CD4-positive, CD25-positive, alpha-beta regulatory T cell (primary cell): ENCODE data around the gene MMEL1. TPM values are rescaled to one million over a fixed set of nuclear protein-coding genes. Genes with fewer than 3 reads are reported as not detected.
A peak's percentile ranks its signal among the peaks of the same experiment; 100 is the strongest.
"Not testable (repeated sequence)": the region's sequence is repeated elsewhere in the genome, so short reads cannot be mapped to it uniquely, and the experiment has no call there.

ENCODE experiments used
- ATAC-seq, 2 donors: fragments of 150-1000 bp; cut with Tn5 transposase; one replicate each; pipeline ENCODE4 v1.10.0; 2021; ENCODE audit warnings: low read depth in 2 of 2, moderate number of reproducible peaks in 2 of 2, moderate library complexity in 1 of 2
- DNase-seq, 3 donors: peaks; one replicate each; pipeline versions ENCODE4 v3.0.0 to v3.0.0-alpha.2; 2012 to 2022; ENCODE audit warnings: mixed read lengths in 1 of 3
- H3K27ac ChIP-seq: one replicate; pipeline ENCODE4 v1.7.0; 2013; ENCODE audit warnings: mild to moderate bottlenecking, low read length; ENCODE audit not compliant: insufficient read depth, poor library complexity, severe bottlenecking
- H3K27me3 ChIP-seq: one replicate; pipeline ENCODE4 v1.7.0; 2013; ENCODE audit warnings: low read length; ENCODE audit not compliant: control insufficient read depth, insufficient read depth
- H3K36me3 ChIP-seq: one replicate; pipeline ENCODE4 v1.7.0; 2013; ENCODE audit warnings: mild to moderate bottlenecking, low read length, moderate library complexity; ENCODE audit not compliant: control insufficient read depth, insufficient read depth
- H3K4me1 ChIP-seq: 2 replicates; pipeline ENCODE4 v1.7.0; 2013; ENCODE audit warnings: mild to moderate bottlenecking, low read length; ENCODE audit not compliant: insufficient read depth, control insufficient read depth, poor library complexity, severe bottlenecking
- H3K4me3 ChIP-seq: one replicate; pipeline ENCODE4 v1.7.0; 2013; ENCODE audit warnings: low read depth, mild to moderate bottlenecking, low read length, moderate library complexity
- H3K9me3 ChIP-seq, 2 experiments: 1 replicate in 1 of 2; 2 replicates in 1 of 2; pipeline ENCODE4 v1.7.0; 2013; ENCODE audit warnings: low read length in 2 of 2, mild to moderate bottlenecking in 1 of 2, moderate library complexity in 1 of 2; ENCODE audit not compliant: control insufficient read depth in 2 of 2
- H3K27ac Mint-ChIP-seq, 3 donors: one replicate each; pipeline ENCODE4 v1.8.0; 2020 to 2022; ENCODE audit warnings: mild to moderate bottlenecking in 3 of 3, mixed read lengths in 3 of 3, moderate library complexity in 2 of 3
- H3K27me3 Mint-ChIP-seq: one replicate; pipeline ENCODE4 v1.8.0; 2022; ENCODE audit warnings: mild to moderate bottlenecking, mixed read lengths
- H3K36me3 Mint-ChIP-seq: one replicate; pipeline ENCODE4 v1.8.0; 2020; ENCODE audit warnings: mixed read lengths
- H3K4me1 Mint-ChIP-seq, 4 donors: one replicate each; pipeline ENCODE4 v1.8.0; 2020 to 2022; ENCODE audit warnings: mixed read lengths in 4 of 4, mild to moderate bottlenecking in 1 of 4
- H3K4me3 Mint-ChIP-seq, 4 donors: one replicate each; pipeline ENCODE4 v1.8.0; 2020 to 2022; ENCODE audit warnings: mild to moderate bottlenecking in 4 of 4, mixed read lengths in 4 of 4, moderate library complexity in 3 of 4
- H3K9me3 Mint-ChIP-seq, 7 donors: one replicate each; pipeline ENCODE4 v1.8.0; 2020 to 2022; ENCODE audit warnings: mixed read lengths in 7 of 7, mild to moderate bottlenecking in 3 of 7, moderate library complexity in 2 of 7
- polyA plus RNA-seq, 4 donors: library from polyadenylated mRNA; unstranded; fragments of 300-500 nt; fragmentation: Illumina TruSeq; gene quantifications; one replicate each; pipeline ENCODE4 v1.2.3, GENCODE V29; 2021
- total RNA-seq: library from RNA; stranded (reverse); gene quantifications from one replicate; pipeline ENCODE4 v1.2.3, GENCODE V29; 2022

The MMEL1 gene
- total and polyA plus RNA-seq, 5 donors from 2014 or later = 0.79 to 18.1 (median 15.2) TPM

- Mint-ChIP-seq H3K36me3 (peaks cover 4% of the 10 kb centered on the region), H3K27ac (peak overlapping the region; percentile 93 to 99 (median 98)), H3K9me3 (peaks cover 0 to 3% (median 0%) of the 10 kb centered on the region in 7 donors), H3K4me1 (peaks cover 20 to 67% (median 50%) of the 10 kb centered on the region in 4 donors), H3K27me3 (no peaks in the 10 kb centered on the region), H3K4me3 (peak overlapping the region; percentile 90 to 97 (median 94))
- Histone ChIP-seq H3K9me3 (no peaks in the 10 kb centered on the region), H3K36me3 (no peaks in the 10 kb centered on the region), H3K27ac (peak overlapping the region; percentile 98), H3K4me1 (peaks cover 74% of the 10 kb centered on the region), H3K27me3 (no peaks in the 10 kb centered on the region), H3K4me3 (peak overlapping the region; percentile 61)
- peak; percentile 14 to 20 for ATAC-seq
- DNase-seq = peak; percentile 52 to 81 (median 68)
These were observed 48.9 kb downstream of the MMEL1 start for GRCh38 chr1:2583871-2584351.

- peak overlapping the region; percentile 61 for H3K4me3 ChIP-seq
- Mint-ChIP-seq H3K27me3 (no peaks in the 10 kb centered on the region), H3K4me1 (peaks cover 25 to 72% (median 55%) of the 10 kb centered on the region in 4 donors), H3K9me3 (peaks cover 0 to 3% (median 0%) of the 10 kb centered on the region in 7 donors), H3K36me3 (peaks cover 4% of the 10 kb centered on the region), H3K27ac (peak overlapping the region; percentile 93 to 99 (median 98)), H3K4me3 (peak overlapping the region; percentile 90 to 97 (median 94))
- DNase-seq = peak in 2 of 3 donors; percentile 20 to 38
- H3K4me1 ChIP-seq = peaks cover 80% of the 10 kb centered on the region
- H3K36me3 ChIP-seq = no peaks in the 10 kb centered on the region
- H3K9me3 ChIP-seq = no peaks in the 10 kb centered on the region
- no peaks in the 10 kb centered on the region for H3K27me3 ChIP-seq
- ATAC-seq = no peak
- H3K27ac ChIP-seq = peak overlapping the region; percentile 98
These were observed 49.5 kb downstream of the MMEL1 start for GRCh38 chr1:2583331-2583791.

- DNase-seq (no peak), ATAC-seq (no peak)
- H3K27me3 Mint-ChIP-seq = no peaks in the 10 kb centered on the region
- H3K9me3 Mint-ChIP-seq = peaks cover 0 to 3% (median 0%) of the 10 kb centered on the region in 7 donors
- Histone ChIP-seq H3K27me3 (no peaks in the 10 kb centered on the region), H3K9me3 (no peaks in the 10 kb centered on the region), H3K27ac (peak overlapping the region; percentile 98), H3K4me3 (no peak overlapping the region), H3K36me3 (no peaks in the 10 kb centered on the region), H3K4me1 (peaks cover 82% of the 10 kb centered on the region)
- peak overlapping the region; percentile 58 to 70 (median 60) for H3K4me3 Mint-ChIP-seq
- peaks cover 25 to 78% (median 60%) of the 10 kb centered on the region in 4 donors for H3K4me1 Mint-ChIP-seq
- peaks cover 4% of the 10 kb centered on the region for H3K36me3 Mint-ChIP-seq
- H3K27ac Mint-ChIP-seq = peak overlapping the region; percentile 91 to 98 (median 93)
These were observed 50.4 kb downstream of the MMEL1 start for GRCh38 chr1:2582391-2582790.

- Histone ChIP-seq H3K36me3 (no peaks in the 10 kb centered on the region), H3K27me3 (no peaks in the 10 kb centered on the region), H3K4me3 (no peak overlapping the region), H3K27ac (peak overlapping the region; percentile 47), H3K9me3 (no peaks in the 10 kb centered on the region), H3K4me1 (peaks cover 92% of the 10 kb centered on the region)
- Mint-ChIP-seq H3K36me3 (peaks cover 4% of the 10 kb centered on the region), H3K27me3 (no peaks in the 10 kb centered on the region), H3K9me3 (peaks cover 0 to 3% (median 0%) of the 10 kb centered on the region in 7 donors), H3K4me3 (peak overlapping the region; percentile 13 to 50 (median 40)), H3K4me1 (peaks cover 25 to 91% (median 59%) of the 10 kb centered on the region in 4 donors), H3K27ac (peak overlapping the region; percentile 39 to 95 (median 91))
- ATAC-seq (no peak), DNase-seq (no peak)
These were observed 52.1 kb downstream of the MMEL1 start for GRCh38 chr1:2580691-2581090.

- H3K9me3 Mint-ChIP-seq = peaks cover 0 to 3% (median 0%) of the 10 kb centered on the region in 7 donors
- no peak for ATAC-seq
These were observed 54.1 kb downstream of the MMEL1 start for GRCh38 chr1:2578758-2579118.

GRCh38 chr1:2577565-2578075 lies 55.2 kb downstream of the MMEL1 start:
- not testable (repeated sequence) for H3K36me3 ChIP-seq, H3K9me3 ChIP-seq, H3K27me3 ChIP-seq, H3K27me3 Mint-ChIP-seq, H3K4me3 ChIP-seq
- Histone ChIP-seq H3K4me1 (peaks cover 61% of the 10 kb centered on the region), H3K27ac (peak overlapping the region; percentile 100)
- peaks cover 9 to 70% (median 39%) of the 10 kb centered on the region in 4 donors for H3K4me1 Mint-ChIP-seq
- peaks cover 10% of the 10 kb centered on the region for H3K36me3 Mint-ChIP-seq
- peak overlapping the region; percentile 95 to 99 (median 95) for H3K27ac Mint-ChIP-seq
- peak overlapping the region; percentile 86 to 90 (median 87) for H3K4me3 Mint-ChIP-seq
- ATAC-seq = peak; percentile 10 to 26
- peaks cover 0 to 10% (median 7%) of the 10 kb centered on the region in 7 donors for H3K9me3 Mint-ChIP-seq
- DNase-seq = peak; percentile 53 to 69 (median 55)

More at GRCh38 chr1:2578758-2579118, 54.1 kb downstream of the MMEL1 start:
- no peaks in the 10 kb centered on the region for H3K36me3 ChIP-seq
- H3K4me1 ChIP-seq = peaks cover 73% of the 10 kb centered on the region
- H3K4me3 ChIP-seq = peak overlapping the region; percentile 39
- Mint-ChIP-seq H3K36me3 (peaks cover 4% of the 10 kb centered on the region), H3K4me1 (peaks cover 17 to 79% (median 47%) of the 10 kb centered on the region in 4 donors), H3K27me3 (no peaks in the 10 kb centered on the region), H3K4me3 (peak overlapping the region; percentile 86 to 90 (median 87)), H3K27ac (peak overlapping the region; percentile 95 to 99 (median 95))
- DNase-seq = no peak
- H3K27me3 ChIP-seq = no peaks in the 10 kb centered on the region
- peaks cover 0 to 1% of the 10 kb centered on the region in 2 experiments for H3K9me3 ChIP-seq
- peak overlapping the region; percentile 100 for H3K27ac ChIP-seq

- Histone ChIP-seq H3K36me3 (no peaks in the 10 kb centered on the region), H3K4me3 (no peak overlapping the region), H3K27me3 (no peaks in the 10 kb centered on the region), H3K27ac (no peak overlapping the region), H3K4me1 (peaks cover 48% of the 10 kb centered on the region), H3K9me3 (peaks cover 0 to 8% of the 10 kb centered on the region in 2 experiments)
- Mint-ChIP-seq H3K9me3 (peaks cover 0 to 9% (median 7%) of the 10 kb centered on the region in 7 donors), H3K36me3 (peaks cover 6% of the 10 kb centered on the region), H3K4me1 (peaks cover 5 to 54% (median 27%) of the 10 kb centered on the region in 4 donors), H3K4me3 (peak overlapping the region in 2 of 4 donors; percentile 35 to 75), H3K27ac (peak overlapping the region; percentile 75 to 95 (median 84)), H3K27me3 (no peaks in the 10 kb centered on the region)
- DNase-seq = no peak
- no peak for ATAC-seq
These were observed 56.8 kb downstream of the MMEL1 start for GRCh38 chr1:2575801-2576663.
